Endothelial cell of umbilical vein (primary cell): ENCODE measurements around the gene FARP1. TPM values are rescaled to one million over a fixed set of nuclear protein-coding genes. Genes with fewer than 3 reads are reported as not detected.

ENCODE experiments used
- BruUV-seq: library from RNA; stranded (reverse); fragments of 400-500 nt; replicated peaks from 2 replicates; lab custom pipeline; 2021; lab: Mats Ljungman, UMichigan
- CTCF ChIA-PET: fragments of 300-600, 350-600 bp; sonication (Branson Sonifier 250); formaldehyde crosslinking; loops from one replicate; lab custom pipeline; 2021; ENCODE audit warnings: antibody characterized with exemption, inconsistent platforms; lab: Charles Lee
- POLR2A ChIA-PET: fragments of 300-600, 350-600 bp; sonication (Branson Sonifier 250); formaldehyde crosslinking; loops from one replicate; lab custom pipeline; 2021; ENCODE audit warnings: antibody characterized with exemption, inconsistent platforms; lab: Charles Lee
- DNase-seq: peaks from one replicate; pipeline ENCODE4 v3.0.0-alpha.2; 2011; ENCODE audit warnings: low read depth, low spot score
- FAIRE-seq: peaks from 2 replicates; lab custom pipeline; 2011; peaks lifted over from hg19 to GRCh38; lab: Jason Lieb, UNC
- H2AFZ ChIP-seq: 2 replicates; pipeline ENCODE4 v1.6.0; 2012; ENCODE audit warnings: low read depth, low read length, control low read depth, inconsistent platforms
- H3K27ac ChIP-seq: 2 replicates; pipeline ENCODE4 v1.5.1; 2011; ENCODE audit warnings: low read depth, mild to moderate bottlenecking, control low read depth, low read length, moderate library complexity; ENCODE audit not compliant: insufficient read depth
- H3K27me3 ChIP-seq, 2 experiments: 2 replicates each; pipeline versions ENCODE4 v1.6.0 to v1.6.1; 2011; ENCODE audit warnings: low read length in 2 of 2, mixed read lengths in 1 of 2; ENCODE audit not compliant: control insufficient read depth in 2 of 2, insufficient read depth in 2 of 2
- H3K36me3 ChIP-seq, 2 experiments: 2 replicates in 1 of 2; 3 replicates in 1 of 2; pipeline ENCODE4 v1.5.1; 2011; ENCODE audit warnings: low read length in 2 of 2, mild to moderate bottlenecking in 1 of 2, moderate library complexity in 1 of 2; ENCODE audit not compliant: control insufficient read depth in 2 of 2, insufficient read depth in 2 of 2; ENCODE audit errors: extremely low read depth in 1 of 2
- H3K4me1 ChIP-seq: 3 replicates; pipeline ENCODE4 v1.5.1; 2011; ENCODE audit warnings: mild to moderate bottlenecking, low read length; ENCODE audit not compliant: control insufficient read depth, insufficient read depth; ENCODE audit errors: extremely low read depth
- H3K4me2 ChIP-seq: 2 replicates; pipeline ENCODE4 v1.6.1; 2011; ENCODE audit warnings: low read length, control low read depth, mixed read lengths; ENCODE audit not compliant: insufficient read depth
- H3K4me3 ChIP-seq, 3 experiments: fragments of 200-600 bp in 1 of 3; sonication (generic), shearing (Covaris generic) in 1 of 3; replicated peaks in 1 of 3; 2 replicates each; pipeline ENCODE4 v1.5.1; 2011 to 2016; ENCODE audit warnings: control low read depth in 3 of 3, low read length in 3 of 3, mild to moderate bottlenecking in 2 of 3, inconsistent platforms in 1 of 3, low read depth in 1 of 3, moderate library complexity in 1 of 3; ENCODE audit not compliant: insufficient read depth in 1 of 3
- H3K79me2 ChIP-seq: 2 replicates; pipeline ENCODE4 v1.6.0; 2012; ENCODE audit warnings: low read length, inconsistent platforms; ENCODE audit not compliant: control insufficient read depth, insufficient read depth
- H3K9ac ChIP-seq: replicated peaks from 2 replicates; pipeline ENCODE3; 2011; ENCODE audit warnings: low read length, control low read depth; ENCODE audit not compliant: insufficient read depth; ENCODE audit errors: extremely low read depth
- H3K9me1 ChIP-seq: replicated peaks from 3 replicates; pipeline ENCODE4 v1.6.0; 2011; ENCODE audit warnings: mild to moderate bottlenecking, low read length; ENCODE audit not compliant: control insufficient read depth, insufficient read depth; ENCODE audit errors: extremely low read depth
- H3K9me3 ChIP-seq: replicated peaks from 2 replicates; pipeline ENCODE4 v1.5.1; 2012; ENCODE audit warnings: low read length, inconsistent platforms; ENCODE audit not compliant: control insufficient read depth, insufficient read depth
- H4K20me1 ChIP-seq: replicated peaks from 2 replicates; pipeline ENCODE3; 2011; ENCODE audit warnings: mild to moderate bottlenecking, low read length; ENCODE audit not compliant: control insufficient read depth, insufficient read depth; ENCODE audit errors: extremely low read depth
- EZH2 ChIP-seq: IDR thresholded peaks from 2 replicates; pipeline ENCODE4 v1.6.1; 2012; ENCODE audit warnings: borderline replicate concordance, low read depth, mild to moderate bottlenecking, moderate library complexity, low read length, inconsistent platforms; ENCODE audit not compliant: severe bottlenecking
- GATA2 ChIP-seq: IDR thresholded peaks from 2 replicates; pipeline ENCODE4 v1.7.0; 2011; ENCODE audit warnings: low read depth, mild to moderate bottlenecking, moderate library complexity, mixed read lengths, low read length; ENCODE audit not compliant: insufficient read length, insufficient read depth
- JUN ChIP-seq: IDR thresholded peaks from 2 replicates; pipeline ENCODE4 v1.6.1; 2011; ENCODE audit warnings: borderline replicate concordance, low read depth; ENCODE audit not compliant: insufficient read length, insufficient read depth
- MYC ChIP-seq: IDR thresholded peaks from one replicate; pipeline ENCODE4 v1.6.1; 2011; ENCODE audit warnings: mild to moderate bottlenecking, low read depth, low read length
- POLR2A ChIP-seq: IDR thresholded peaks from 2 replicates; pipeline ENCODE4 v1.6.1; 2012; ENCODE audit warnings: low read depth, mild to moderate bottlenecking, control low read depth, low read length
- POLR2AphosphoS5 ChIP-seq: IDR thresholded peaks from 2 replicates; pipeline ENCODE4 v1.6.1; 2012; ENCODE audit warnings: low read depth, mild to moderate bottlenecking, control low read depth, low read length, moderate library complexity; ENCODE audit not compliant: insufficient read depth
- dilution Hi-C: fragments of 300-500 bp; cut with MboI; formaldehyde crosslinking; loops from one replicate; pipeline ENCODE4 v1.15.0; 2019; ENCODE audit warnings: low sequenced_read_pairs; ENCODE audit not compliant: extremely low pct_ligation_motif_present
- intact Hi-C: fragments of 100-400 bp; cut with micrococcal nuclease; formaldehyde crosslinking; loops from one replicate; pipeline ENCODE4 v1.10.0; 2022
- polyA plus RNA-seq, 4 experiments: library from polyadenylated mRNA; depleted of rRNA in 3 of 4; stranded (reverse) in 3 of 4; unstranded in 1 of 4; fragments of >200 nt; gene quantifications; 2 replicates each; pipeline versions ENCODE4 v1.2.1 to v1.2.3, GENCODE V29; 2011 to 2012; ENCODE audit warnings: missing spikeins in 1 of 4
- total RNA-seq: library from RNA; stranded (reverse); gene quantifications from 2 replicates; pipeline ENCODE4 v1.2.3, GENCODE V29; 2021
- TF ChIP-seq, protein P1 (sequence below), 2 donors: IDR thresholded peaks; 1 replicate in 1 of 2; 2 replicates in 1 of 2; pipeline ENCODE4 v1.5.1; 2011; ENCODE audit warnings: low read length in 2 of 2, mild to moderate bottlenecking in 2 of 2, moderate library complexity in 2 of 2, control low read depth in 1 of 2, inconsistent platforms in 1 of 2, low read depth in 1 of 2; ENCODE audit not compliant: insufficient read depth in 1 of 2; ENCODE audit errors: extremely low read depth in 1 of 2

Gene FARP1
- total and polyA plus RNA-seq, 2 donors (not counting 3 experiments of a cell fraction or from before 2014, with no cell fraction given): 19.0 to 77.7 TPM

DNA sequence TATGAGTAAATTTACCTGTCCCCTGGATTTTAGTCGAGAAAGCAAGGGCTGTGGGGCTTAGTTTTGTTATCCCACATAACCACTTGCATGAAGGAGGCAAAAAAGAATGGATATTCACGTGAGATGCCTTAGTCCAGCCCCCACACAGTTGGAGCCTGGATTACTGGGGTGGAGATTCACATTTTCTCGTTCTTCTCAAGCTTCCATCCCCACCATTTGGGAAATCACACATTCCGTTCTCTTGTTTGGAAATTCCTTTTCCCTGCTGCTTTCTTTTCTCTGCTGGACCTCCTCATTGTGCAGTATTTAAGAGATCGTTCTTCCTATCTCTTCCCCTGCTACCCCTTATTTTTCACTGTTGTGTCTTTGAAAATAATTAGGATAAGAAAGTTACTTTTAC lies 45.1 kb upstream of the FARP1 start:
- no TSS peak for BruUV-seq
- TF ChIP-seq MYC (no peak), EZH2 (no peak), GATA2 (no peak), JUN (no peak), POLR2A (no peak), POLR2AphosphoS5 (no peak)
- TF ChIP-seq, protein P1, sequence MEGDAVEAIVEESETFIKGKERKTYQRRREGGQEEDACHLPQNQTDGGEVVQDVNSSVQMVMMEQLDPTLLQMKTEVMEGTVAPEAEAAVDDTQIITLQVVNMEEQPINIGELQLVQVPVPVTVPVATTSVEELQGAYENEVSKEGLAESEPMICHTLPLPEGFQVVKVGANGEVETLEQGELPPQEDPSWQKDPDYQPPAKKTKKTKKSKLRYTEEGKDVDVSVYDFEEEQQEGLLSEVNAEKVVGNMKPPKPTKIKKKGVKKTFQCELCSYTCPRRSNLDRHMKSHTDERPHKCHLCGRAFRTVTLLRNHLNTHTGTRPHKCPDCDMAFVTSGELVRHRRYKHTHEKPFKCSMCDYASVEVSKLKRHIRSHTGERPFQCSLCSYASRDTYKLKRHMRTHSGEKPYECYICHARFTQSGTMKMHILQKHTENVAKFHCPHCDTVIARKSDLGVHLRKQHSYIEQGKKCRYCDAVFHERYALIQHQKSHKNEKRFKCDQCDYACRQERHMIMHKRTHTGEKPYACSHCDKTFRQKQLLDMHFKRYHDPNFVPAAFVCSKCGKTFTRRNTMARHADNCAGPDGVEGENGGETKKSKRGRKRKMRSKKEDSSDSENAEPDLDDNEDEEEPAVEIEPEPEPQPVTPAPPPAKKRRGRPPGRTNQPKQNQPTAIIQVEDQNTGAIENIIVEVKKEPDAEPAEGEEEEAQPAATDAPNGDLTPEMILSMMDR (IDR thresholded peaks at IDR 0.05; ENCODE audit: extremely low read depth in 1 of 2, insufficient read depth in 1 of 2, low read depth in 1 of 2, low read length in 2 of 2): no peak

More for the DNA sequence above, 45.1 kb upstream of the FARP1 start:
- FAIRE-seq (no peak), DNase-seq (no peak)
- Histone ChIP-seq H3K9ac (no peak overlapping the region), H3K4me3 (no peak overlapping the region), H2AFZ (no peak overlapping the region), H3K9me1 (no peaks in the 10 kb centered on the region), H3K4me2 (no peak overlapping the region), H3K27ac (no peak overlapping the region), H3K79me2 (no peaks in the 10 kb centered on the region), H3K36me3 (no peaks in the 10 kb centered on the region), H3K9me3 (no peaks in the 10 kb centered on the region), H3K27me3 (no peaks in the 10 kb centered on the region), H3K4me1 (no peaks in the 10 kb centered on the region), H4K20me1 (no peaks in the 10 kb centered on the region)
- ChIA-PET CTCF (no interaction called here), POLR2A (no interaction called here)
- dilution Hi-C loops: no loop called here
- intact Hi-C loops: no loop called here
